ENCODE results near the gene ACSM3.
"Not testable (repeated sequence)": the region's sequence is repeated elsewhere in the genome, so short reads cannot be mapped to it uniquely, and the experiment has no call there.

The ACSM3 gene

GRCh38 chr16:20755238-20755637 is 8.6 kb upstream of the ACSM3 start:
- Histone ChIP-seq H3K4me2 (ENCODE audit: low read length, poor library complexity, severe bottlenecking) (no peak overlapping the region), H3K18ac (ENCODE audit: low read depth in 1 of 2, low read length in 2 of 2) (no peak overlapping the region), H3K9me3 (ENCODE audit: control insufficient read depth, low read length) (no peaks in the 10 kb centered on the region), H3K4me3 (ENCODE audit: insufficient read depth in 1 of 2, low read depth in 1 of 2, low read length in 2 of 2) (no peak overlapping the region), H2AFZ (ENCODE audit: low read depth, low read length) (no peak overlapping the region), H4K91ac (ENCODE audit: low read length) (no peak overlapping the region), H4K8ac (ENCODE audit: low read length) (no peak overlapping the region), H3K79me1 (replicated peaks; ENCODE audit: low read length, poor library complexity, severe bottlenecking) (no peaks in the 10 kb centered on the region), H3K9ac (ENCODE audit: low read length) (no peak overlapping the region), H2BK12ac (ENCODE audit: low read length in 2 of 2) (no peak overlapping the region), H2BK15ac (ENCODE audit: low read depth, poor library complexity, severe bottlenecking) (no peak overlapping the region), H2BK120ac (ENCODE audit: low read depth, low read length) (no peak overlapping the region), H3K23ac (ENCODE audit: low read length in 2 of 2) (no peak overlapping the region), H3K4me1 (ENCODE audit: control insufficient read depth, insufficient read depth, low read depth, low read length) (no peaks in the 10 kb centered on the region), H3K14ac (ENCODE audit: low read length in 2 of 2) (no peak overlapping the region), H3K27ac (ENCODE audit: low read length, poor library complexity, severe bottlenecking) (no peak overlapping the region), H2BK5ac (ENCODE audit: low read depth, low read length, poor library complexity, severe bottlenecking) (no peak overlapping the region), H3K36me3 (ENCODE audit: control insufficient read depth in 1 of 2, insufficient read depth in 2 of 2, low read depth in 1 of 2, low read length in 2 of 2) (no peaks in the 10 kb centered on the region), H3K4ac (ENCODE audit: low read depth in 1 of 2, low read length in 2 of 2) (no peak overlapping the region), H3K27me3 (ENCODE audit: control insufficient read depth in 1 of 2, insufficient read depth in 1 of 2, low read length in 2 of 2) (peaks cover 10 to 12% of the 10 kb centered on the region in 2 experiments), H2AK5ac (ENCODE audit: low read length, severe bottlenecking) (no peak overlapping the region)
- WGBS: no CpG with 5 or more reads among the region's 1 CpG
- no peak for DNase-seq

- H2AFZ ChIP-seq (ENCODE audit: low read depth, low read length); H3K4me2 ChIP-seq (ENCODE audit: low read length, poor library complexity, severe bottlenecking); H3K23ac ChIP-seq (ENCODE audit: low read length in 2 of 2); H3K27ac ChIP-seq (ENCODE audit: low read length, poor library complexity, severe bottlenecking); DNase-seq; H3K4me3 ChIP-seq (ENCODE audit: insufficient read depth in 1 of 2, low read depth in 1 of 2, low read length in 2 of 2); H4K8ac ChIP-seq (ENCODE audit: low read length); H3K9me3 ChIP-seq (ENCODE audit: control insufficient read depth, low read length); H3K18ac ChIP-seq (ENCODE audit: low read depth in 1 of 2, low read length in 2 of 2); H4K91ac ChIP-seq (ENCODE audit: low read length); H2BK5ac ChIP-seq (ENCODE audit: low read depth, low read length, poor library complexity, severe bottlenecking); H2BK120ac ChIP-seq (ENCODE audit: low read depth, low read length); H3K79me1 ChIP-seq (replicated peaks; ENCODE audit: low read length, poor library complexity, severe bottlenecking); H3K36me3 ChIP-seq (ENCODE audit: control insufficient read depth in 1 of 2, insufficient read depth in 2 of 2, low read depth in 1 of 2, low read length in 2 of 2); H3K4me1 ChIP-seq (ENCODE audit: control insufficient read depth, insufficient read depth, low read depth, low read length); H3K14ac ChIP-seq (ENCODE audit: low read length in 2 of 2); H3K4ac ChIP-seq (ENCODE audit: low read depth in 1 of 2, low read length in 2 of 2); H2BK15ac ChIP-seq (ENCODE audit: low read depth, poor library complexity, severe bottlenecking); H2BK12ac ChIP-seq (ENCODE audit: low read length in 2 of 2); H2AK5ac ChIP-seq (ENCODE audit: low read length, severe bottlenecking); H3K9ac ChIP-seq (ENCODE audit: low read length): not testable (repeated sequence)
- no CpG with 5 or more reads among the region's 5 CpGs for WGBS
- peaks cover 10 to 12% of the 10 kb centered on the region in 2 experiments for H3K27me3 ChIP-seq (ENCODE audit: control insufficient read depth in 1 of 2, insufficient read depth in 1 of 2, low read length in 2 of 2)
Observed at GRCh38 chr16:20755799-20756198, 8.0 kb upstream of the ACSM3 start.

- Histone ChIP-seq H3K36me3 (ENCODE audit: control insufficient read depth in 1 of 2, insufficient read depth in 2 of 2, low read depth in 1 of 2, low read length in 2 of 2) (no peaks in the 10 kb centered on the region), H3K4me3 (ENCODE audit: insufficient read depth in 1 of 2, low read depth in 1 of 2, low read length in 2 of 2) (no peak overlapping the region), H2BK5ac (ENCODE audit: low read depth, low read length, poor library complexity, severe bottlenecking) (no peak overlapping the region), H3K27me3 (ENCODE audit: control insufficient read depth in 1 of 2, insufficient read depth in 1 of 2, low read length in 2 of 2) (no peaks in the 10 kb centered on the region), H3K4ac (ENCODE audit: low read depth in 1 of 2, low read length in 2 of 2) (no peak overlapping the region), H4K8ac (ENCODE audit: low read length) (no peak overlapping the region), H3K23ac (ENCODE audit: low read length in 2 of 2) (no peak overlapping the region), H3K4me2 (ENCODE audit: low read length, poor library complexity, severe bottlenecking) (no peak overlapping the region), H4K91ac (ENCODE audit: low read length) (no peak overlapping the region), H3K9me3 (ENCODE audit: control insufficient read depth, low read length) (no peaks in the 10 kb centered on the region), H3K27ac (ENCODE audit: low read length, poor library complexity, severe bottlenecking) (no peak overlapping the region), H3K9ac (ENCODE audit: low read length) (no peak overlapping the region), H3K79me1 (replicated peaks; ENCODE audit: low read length, poor library complexity, severe bottlenecking) (no peaks in the 10 kb centered on the region), H2BK120ac (ENCODE audit: low read depth, low read length) (no peak overlapping the region), H3K18ac (ENCODE audit: low read depth in 1 of 2, low read length in 2 of 2) (no peak overlapping the region), H2BK15ac (ENCODE audit: low read depth, poor library complexity, severe bottlenecking) (no peak overlapping the region), H2AFZ (ENCODE audit: low read depth, low read length) (no peak overlapping the region), H3K14ac (ENCODE audit: low read length in 2 of 2) (no peak overlapping the region), H2AK5ac (ENCODE audit: low read length, severe bottlenecking) (no peak overlapping the region), H3K4me1 (ENCODE audit: control insufficient read depth, insufficient read depth, low read depth, low read length) (peaks cover 6% of the 10 kb centered on the region), H2BK12ac (ENCODE audit: low read length in 2 of 2) (no peak overlapping the region)
- DNase-seq: no peak
- WGBS: no CpG with 5 or more reads among the region's 2 CpGs
Observed at GRCh38 chr16:20760346-20760745, 3.5 kb upstream of the ACSM3 start.

- Histone ChIP-seq H4K91ac (ENCODE audit: low read length) (no peak overlapping the region), H3K23ac (ENCODE audit: low read length in 2 of 2) (no peak overlapping the region), H3K14ac (ENCODE audit: low read length in 2 of 2) (no peak overlapping the region), H2AFZ (ENCODE audit: low read depth, low read length) (no peak overlapping the region), H3K36me3 (ENCODE audit: control insufficient read depth in 1 of 2, insufficient read depth in 2 of 2, low read depth in 1 of 2, low read length in 2 of 2) (no peaks in the 10 kb centered on the region), H3K27ac (ENCODE audit: low read length, poor library complexity, severe bottlenecking) (no peak overlapping the region), H3K9me3 (ENCODE audit: control insufficient read depth, low read length) (no peaks in the 10 kb centered on the region), H2AK5ac (ENCODE audit: low read length, severe bottlenecking) (no peak overlapping the region), H2BK15ac (ENCODE audit: low read depth, poor library complexity, severe bottlenecking) (no peak overlapping the region), H4K8ac (ENCODE audit: low read length) (no peak overlapping the region), H2BK5ac (ENCODE audit: low read depth, low read length, poor library complexity, severe bottlenecking) (no peak overlapping the region), H3K9ac (ENCODE audit: low read length) (no peak overlapping the region), H2BK12ac (ENCODE audit: low read length in 2 of 2) (no peak overlapping the region), H3K4me1 (ENCODE audit: control insufficient read depth, insufficient read depth, low read depth, low read length) (peaks cover 6% of the 10 kb centered on the region), H3K18ac (ENCODE audit: low read depth in 1 of 2, low read length in 2 of 2) (no peak overlapping the region), H3K4me2 (ENCODE audit: low read length, poor library complexity, severe bottlenecking) (no peak overlapping the region), H3K79me1 (replicated peaks; ENCODE audit: low read length, poor library complexity, severe bottlenecking) (no peaks in the 10 kb centered on the region), H3K4me3 (ENCODE audit: insufficient read depth in 1 of 2, low read depth in 1 of 2, low read length in 2 of 2) (no peak overlapping the region), H3K27me3 (ENCODE audit: control insufficient read depth in 1 of 2, insufficient read depth in 1 of 2, low read length in 2 of 2) (no peaks in the 10 kb centered on the region), H2BK120ac (ENCODE audit: low read depth, low read length) (no peak overlapping the region), H3K4ac (ENCODE audit: low read depth in 1 of 2, low read length in 2 of 2) (no peak overlapping the region)
- no peak for DNase-seq
- WGBS: 66% methylated on average over 1 of the region's 1 CpG
Observed at GRCh38 chr16:20761175-20761574, 2.6 kb upstream of the ACSM3 start.

Data from mesenchymal stem cell (in vitro differentiated cells and primary cell).